ENCODE results near the gene GSDMA.
A peak's percentile ranks its signal among the peaks of the same experiment; 100 is the strongest.

- TF ChIP-seq RAD21 (IDR thresholded peaks at IDR 0.05; ENCODE audit: insufficient read depth, low read depth, low read length) (no peak), CTCF (IDR thresholded peaks at IDR 0.05 in 2 of 3, conservative IDR thresholded peaks at IDR 0.05 in 1 of 3; ENCODE audit: control insufficient read depth in 2 of 3, extremely low read depth in 1 of 3, insufficient read depth in 1 of 3, low read depth in 3 of 3, low read length in 3 of 3) (no peak), FOS (IDR thresholded peaks at IDR 0.05; ENCODE audit: borderline replicate concordance, extremely low read depth, insufficient read length) (no peak), NFXL1 (IDR thresholded peaks at IDR 0.05; ENCODE audit: borderline replicate concordance) (no peak), TCF7 (IDR thresholded peaks at IDR 0.05; ENCODE audit: borderline replicate concordance) (no peak), POLR2AphosphoS5 (IDR thresholded peaks at IDR 0.05; ENCODE audit: low read length) (no peak), SP1 (IDR thresholded peaks at IDR 0.05; ENCODE audit: low read depth, low read length) (no peak), PRDM15 (CRISPR knock-in tag; IDR thresholded peaks at IDR 0.05) (no peak), ZNF24 (IDR thresholded peaks at IDR 0.05) (no peak), YY1 (IDR thresholded peaks at IDR 0.05; ENCODE audit: low read depth, low read length) (no peak), TCF12 (IDR thresholded peaks at IDR 0.05; ENCODE audit: low read depth, low read length) (0 out of 2 replicates have a peak, but pooled peaks have one; percentile 52), RCOR1 (conservative IDR thresholded peaks at IDR 0.05; ENCODE audit: low read depth, low read length) (no peak), EZH2 (IDR thresholded peaks at IDR 0.05; ENCODE audit: borderline replicate concordance, control insufficient read depth, low read depth, low read length) (no peak)
Observed at GRCh38 chr17:39926135-39926587, 36.6 kb upstream of the GSDMA start.

Data from GM12878 (cell line).